Stimulated activated CD4-positive, alpha-beta T cell treated with anti-CD3 and anti-CD28 coated beads, Interleukin-12 subunit alpha, Interleukin-12 subunit beta, amount 100 ng/mL, for 48 hours (primary cell): ENCODE data around the gene ZMYM5.
"Not testable (repeated sequence)": the region's sequence is repeated elsewhere in the genome, so short reads cannot be mapped to it uniquely, and the experiment has no call there.

Experiments
- DNase-seq, 3 donors: peaks; one replicate each; pipeline ENCODE4 v3.0.0-alpha.2; 2020; ENCODE audit warnings: low read depth in 2 of 3, low spot score in 1 of 3

ZMYM5 gene

DNA sequence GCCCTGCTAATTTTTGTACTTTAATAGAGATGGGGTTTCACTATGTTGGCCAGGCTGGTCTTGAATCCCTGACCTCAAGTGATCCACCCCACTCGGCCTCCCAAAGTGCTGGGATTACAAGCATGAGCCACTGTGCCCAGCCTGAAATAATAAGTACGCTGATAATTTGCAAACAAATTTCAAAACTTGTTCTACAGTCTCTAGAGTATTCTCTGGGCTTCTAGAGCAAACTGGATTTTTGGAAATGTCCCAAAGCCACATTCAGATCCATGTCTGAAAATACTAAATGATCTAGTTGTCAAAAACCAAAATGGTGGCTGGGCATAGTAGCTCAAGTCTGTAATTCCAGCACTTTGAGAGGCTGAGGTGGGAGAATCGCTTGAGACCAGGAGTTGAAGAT lies 40.8 kb downstream of the ZMYM5 start:
- DNase-seq: no peak

DNA sequence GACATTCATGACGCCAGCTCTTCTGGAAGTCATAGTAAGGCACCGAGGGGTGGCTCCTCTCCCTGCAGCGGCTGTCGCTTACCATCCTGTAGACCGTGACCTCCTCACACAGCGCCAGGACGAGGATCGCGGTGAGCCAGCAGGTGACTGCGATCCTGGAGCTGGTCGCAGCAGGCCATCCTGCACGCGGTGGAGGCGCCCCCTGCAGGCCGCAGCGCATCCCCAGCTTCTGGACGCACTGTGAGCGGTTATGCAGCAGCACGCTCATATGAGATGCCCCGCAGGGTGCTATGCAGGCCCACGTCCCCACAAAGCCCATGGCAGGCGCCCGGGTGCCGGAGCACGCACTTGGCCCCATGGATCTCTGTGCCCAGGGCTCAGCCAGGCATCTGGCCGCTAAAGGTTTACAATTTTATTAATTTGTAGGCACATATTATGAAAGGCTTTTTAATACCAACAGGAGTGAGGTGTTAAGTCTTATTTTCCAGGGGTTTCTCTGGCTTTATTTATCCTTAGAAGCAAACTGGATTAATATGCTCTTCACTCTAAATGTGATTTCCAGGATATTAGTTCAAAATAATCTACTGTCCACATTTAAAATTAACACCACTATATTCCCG lies 45.1 kb downstream of the ZMYM5 start:
- peak; percentile 4 to 34 (median 8) for DNase-seq

- DNase-seq: no peak
These were observed 45.8 kb downstream of the ZMYM5 start for GRCh38 chr13:19817510-19818158.

GRCh38 chr13:19817106-19817505 lies 46.3 kb downstream of the ZMYM5 start:
- no peak for DNase-seq

- DNase-seq: not testable (repeated sequence)
These were observed 47.6 kb downstream of the ZMYM5 start for GRCh38 chr13:19815842-19816241.

DNA sequence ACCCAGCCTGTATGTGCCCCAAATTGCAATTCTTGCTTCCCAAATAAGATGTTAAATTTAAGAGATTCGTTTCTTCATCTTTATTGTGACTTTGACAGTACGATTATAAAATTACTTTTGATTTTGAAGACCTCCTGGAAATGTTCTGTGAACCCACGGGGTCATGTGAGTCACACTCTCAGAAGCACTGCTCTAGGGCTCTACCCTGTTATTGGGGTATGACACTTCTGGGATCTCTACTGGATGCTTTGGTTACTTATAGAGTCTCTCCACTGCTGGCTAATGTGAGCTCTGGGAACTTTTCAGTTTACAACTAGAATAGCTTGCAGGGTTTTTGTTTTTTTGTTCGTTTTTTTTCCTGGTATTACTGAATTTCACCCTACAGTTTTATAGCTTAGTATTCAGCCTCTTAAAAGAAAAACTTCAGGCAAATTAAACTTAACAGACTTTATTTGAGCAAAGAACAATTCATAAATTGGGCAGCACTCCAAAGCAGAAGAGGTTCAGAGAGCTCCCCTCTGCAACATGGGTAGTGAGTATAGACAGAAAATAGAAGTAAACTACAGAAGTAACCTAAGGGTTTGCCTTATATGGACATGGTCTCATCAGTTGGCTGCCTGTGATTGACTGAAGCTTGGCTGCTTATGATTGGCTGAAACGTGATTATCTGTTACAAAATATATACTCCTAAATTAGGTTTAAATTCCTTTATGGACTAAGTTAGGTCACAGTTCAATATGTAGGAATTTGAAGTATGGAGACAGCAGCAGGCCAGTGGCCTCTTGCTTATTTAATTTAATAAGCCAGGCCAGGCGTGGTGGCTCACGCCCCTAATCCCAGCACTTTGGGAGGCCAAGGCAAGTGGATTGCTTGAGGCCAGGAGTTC lies 52.2 kb downstream of the ZMYM5 start:
- DNase-seq: no peak

DNA sequence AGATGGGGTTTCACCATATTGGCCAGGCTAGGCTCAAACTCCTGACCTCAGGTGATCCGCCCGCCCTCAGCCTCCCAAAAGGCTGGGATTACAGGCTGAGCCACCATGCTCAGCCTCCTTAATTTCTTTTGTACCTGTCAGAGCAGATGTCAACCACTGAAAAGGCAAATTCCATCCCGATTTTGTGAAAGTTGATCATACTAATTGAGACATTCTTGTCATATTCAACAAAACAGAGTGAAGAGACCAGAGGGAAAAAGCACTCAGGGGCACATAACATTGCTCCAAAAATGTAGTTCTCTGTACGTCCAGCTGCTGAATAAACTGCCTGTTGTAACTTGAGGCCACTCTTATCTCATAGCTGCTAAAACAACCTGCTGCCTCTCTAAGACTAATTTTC lies 53.3 kb downstream of the ZMYM5 start:
- DNase-seq: no peak

DNA sequence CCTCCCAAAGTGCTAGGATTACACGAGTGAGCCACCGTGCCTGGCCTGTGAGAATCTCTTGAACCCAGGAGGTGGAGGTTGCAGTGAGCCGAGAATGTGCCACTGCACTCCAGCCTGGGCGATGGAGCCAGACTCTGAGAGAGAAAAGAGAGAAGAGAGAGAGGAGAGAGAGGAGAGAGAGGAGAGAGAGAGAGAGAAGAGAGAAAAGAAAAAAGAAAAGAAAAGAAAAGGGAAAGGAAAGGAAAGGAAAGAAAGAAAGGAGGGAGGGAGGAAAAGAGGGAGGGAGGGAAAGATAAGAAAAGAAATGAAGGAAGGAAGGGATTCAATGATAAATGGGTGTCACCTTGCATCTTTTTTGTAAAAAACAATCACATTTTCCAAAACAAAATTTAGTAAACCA lies 57.7 kb downstream of the ZMYM5 start:
- DNase-seq: no peak

GRCh38 chr13:19795956-19796355 lies 67.5 kb downstream of the ZMYM5 start:
- DNase-seq: no peak

DNA sequence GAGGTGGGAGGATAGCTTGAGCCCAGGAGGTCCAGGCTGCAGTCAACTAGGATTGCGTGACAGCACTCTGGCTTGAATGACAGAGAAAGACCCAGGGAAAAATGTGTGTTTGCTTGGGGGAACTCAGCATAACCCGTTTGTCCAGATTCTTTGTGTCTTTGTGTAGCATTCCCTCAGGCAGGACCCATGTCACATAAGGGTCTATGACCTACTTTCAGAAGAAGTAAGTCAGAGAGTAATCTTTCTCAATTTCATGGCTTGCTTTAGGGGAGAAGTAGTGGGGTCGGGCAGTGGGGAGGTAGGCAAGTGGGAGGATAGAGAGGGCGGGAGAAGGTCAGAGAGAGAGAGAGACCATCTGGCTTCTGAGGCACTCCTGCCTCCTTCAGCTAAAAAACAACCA lies 68.8 kb downstream of the ZMYM5 start:
- no peak for DNase-seq

DNA sequence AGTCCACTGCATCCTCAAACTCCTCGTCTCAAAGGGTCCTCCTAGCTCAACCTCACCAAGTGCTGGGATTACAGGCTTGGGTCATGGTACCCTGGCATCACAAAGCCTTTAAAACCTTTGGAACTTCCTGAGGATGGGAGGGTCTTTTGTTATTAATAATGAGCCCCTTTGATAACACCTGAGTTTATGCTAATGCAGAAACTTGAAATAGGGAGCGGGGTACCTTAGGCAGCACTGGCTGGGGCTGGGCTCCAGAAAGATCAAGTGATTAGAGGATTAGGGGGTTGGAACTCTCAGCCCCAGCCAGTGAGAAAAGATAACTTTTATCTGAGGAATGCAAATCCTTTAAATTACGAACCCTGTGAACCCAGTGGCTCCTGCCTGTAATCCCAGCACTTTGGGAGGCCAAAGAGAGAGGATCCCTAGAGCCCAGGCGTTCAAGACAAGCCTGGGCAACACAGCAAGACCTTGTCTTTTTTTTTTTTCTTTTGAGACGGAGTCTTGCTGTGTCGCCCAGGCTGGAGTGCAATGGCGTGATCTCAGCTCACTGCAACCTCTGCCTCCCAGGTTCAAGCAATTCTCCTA lies 71.4 kb downstream of the ZMYM5 start:
- no peak for DNase-seq

DNA sequence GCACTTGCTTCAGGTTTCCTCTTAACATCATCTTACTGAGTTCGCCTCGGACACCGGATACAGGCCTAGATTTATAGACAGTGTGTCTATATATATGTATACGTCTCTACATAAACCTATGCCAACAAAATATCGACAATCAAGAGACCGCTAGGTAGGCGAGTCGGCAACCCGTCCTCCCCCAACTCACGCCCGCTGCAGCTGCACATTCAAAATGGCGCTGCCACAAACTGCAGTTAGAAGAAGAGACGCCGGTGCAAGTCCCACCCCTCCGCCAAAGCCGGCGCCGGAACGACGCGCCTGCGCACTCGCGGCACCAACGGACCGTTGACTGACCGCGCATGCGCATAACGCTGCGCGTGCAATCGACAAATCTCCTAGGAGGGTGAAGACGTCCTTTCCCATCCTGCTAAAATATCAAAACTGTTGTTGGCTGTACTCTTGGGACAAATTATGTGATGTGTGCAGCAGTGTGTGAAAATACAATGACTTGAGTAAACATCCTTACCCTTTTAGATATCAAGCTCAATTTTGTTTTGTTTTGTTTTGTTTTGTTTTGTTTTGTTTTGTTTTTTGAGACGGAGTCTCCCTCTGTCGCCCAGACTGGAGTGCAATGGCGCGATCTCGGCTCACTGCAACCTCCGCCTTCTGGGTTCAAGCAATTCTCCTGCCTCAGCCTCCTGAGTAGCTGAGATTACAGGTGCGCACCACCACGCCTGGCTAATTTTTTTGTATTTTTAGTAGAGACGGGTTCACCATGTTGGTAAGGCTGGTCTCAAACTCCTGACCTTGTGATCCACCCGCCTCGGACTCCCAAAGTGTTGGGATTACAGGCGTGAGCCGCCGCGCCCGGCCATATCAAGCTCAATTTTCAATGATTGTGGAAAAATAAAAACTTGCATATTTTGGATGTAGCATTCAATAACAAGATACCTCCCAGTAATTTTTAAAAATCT lies 80.4 kb downstream of the ZMYM5 start, which contains the start of gene PSPC1:
PSPC1 (minus strand) TSS at position 219 of the 956 bp plus-strand sequence; CDS start at position 31, 188 bp downstream.
- DNase-seq: peak; percentile 87 to 93 (median 92)

DNA sequence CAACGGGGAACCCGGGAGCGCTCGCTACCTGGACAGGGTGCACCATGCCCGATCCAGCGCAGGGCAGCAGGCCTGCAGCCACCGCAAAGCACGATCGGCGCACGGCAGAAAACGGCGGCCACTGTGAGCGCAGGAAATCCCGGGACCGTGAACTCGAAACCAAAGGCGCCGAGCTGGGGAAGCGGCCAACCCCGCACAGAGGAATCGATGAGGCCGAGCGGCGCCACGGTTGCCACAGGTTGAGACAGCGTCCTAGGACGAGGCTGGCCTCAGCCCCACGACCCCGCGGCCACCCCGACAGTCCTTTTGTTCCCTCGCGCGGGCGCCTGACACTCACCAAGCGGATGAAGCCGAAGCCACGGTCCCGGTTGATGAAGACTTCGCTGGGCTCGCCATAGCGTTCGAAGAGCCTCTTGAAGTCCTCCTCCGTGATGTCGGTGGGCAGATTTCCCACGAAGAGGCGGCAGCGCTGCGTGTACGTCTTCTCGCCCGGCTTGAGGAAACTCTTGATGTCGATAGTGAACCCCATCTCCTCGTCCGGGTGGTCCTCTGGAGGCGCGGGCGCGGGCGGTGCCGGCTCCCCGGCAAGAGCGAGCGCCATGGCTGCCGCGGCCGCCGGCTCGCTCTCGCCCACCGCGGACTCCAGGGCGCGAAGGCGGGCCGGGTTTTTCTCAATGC lies 81.3 kb downstream of the ZMYM5 start:
- DNase-seq: peak; percentile 9 to 51 (median 32)

- no peak for DNase-seq
These were observed 81.9 kb downstream of the ZMYM5 start for GRCh38 chr13:19781526-19781925.

DNA sequence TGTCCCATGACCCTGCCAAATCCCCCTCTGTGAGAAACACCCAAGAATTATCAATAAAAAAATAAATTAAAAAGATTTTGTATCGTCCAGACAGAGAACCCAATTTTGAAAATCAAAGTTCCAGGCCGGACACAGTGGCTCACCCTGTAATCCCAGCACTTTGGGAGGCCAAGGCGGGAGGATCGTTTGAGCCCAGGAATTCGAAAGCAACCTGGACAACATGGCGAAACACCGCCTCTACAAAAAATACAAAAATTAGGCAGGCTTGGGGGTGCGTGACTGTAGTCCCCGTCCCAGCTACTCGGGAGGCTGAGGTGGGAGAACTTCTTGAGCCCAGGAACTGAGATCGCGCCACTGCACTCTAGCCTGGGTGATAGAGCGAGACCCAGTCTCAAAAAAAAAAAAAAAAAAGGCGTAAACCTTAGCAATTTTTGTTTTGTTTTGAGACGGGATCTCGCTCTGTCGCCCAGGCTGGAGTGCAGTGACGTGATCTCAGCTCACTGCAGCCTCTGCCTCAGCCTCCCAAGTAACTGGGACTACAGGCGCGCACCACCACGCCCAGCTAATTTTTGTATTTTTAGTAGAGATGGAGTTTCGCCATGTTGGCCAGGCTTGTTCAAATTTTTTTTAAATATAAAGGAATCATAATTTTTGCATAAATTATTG lies 82.6 kb downstream of the ZMYM5 start:
- not testable (repeated sequence) for DNase-seq
